ENCODE measurements around the gene VEPH1.

The VEPH1 gene

GRCh38 chr3:157405457-157405856 lies 97.8 kb downstream of the VEPH1 start:
- Histone ChIP-seq H3K9ac (ENCODE audit: low read length) (no peak overlapping the region), H3K27me3 (replicated peaks; ENCODE audit: control insufficient read depth, insufficient read depth, low read length) (no peaks in the 10 kb centered on the region)
- no peak for DNase-seq (ENCODE audit: low read depth)

GRCh38 chr3:157404381-157404780 lies 98.8 kb downstream of the VEPH1 start:
- Histone ChIP-seq H3K9ac (ENCODE audit: low read length) (no peak overlapping the region), H3K9me3 (ENCODE audit: control insufficient read depth, low read length) (no peaks in the 10 kb centered on the region), H3K36me3 (ENCODE audit: control insufficient read depth, insufficient read depth, low read length, severe bottlenecking) (no peaks in the 10 kb centered on the region), H3K27me3 (replicated peaks; ENCODE audit: control insufficient read depth, insufficient read depth, low read length) (no peaks in the 10 kb centered on the region), H3K4me3 (ENCODE audit: low read length) (no peak overlapping the region), H3K4me1 (ENCODE audit: control insufficient read depth, insufficient read depth, low read length) (peaks cover 16% of the 10 kb centered on the region)
- no peak for DNase-seq (ENCODE audit: low read depth)

More at GRCh38 chr3:157405457-157405856, 97.8 kb downstream of the VEPH1 start:
- H3K4me1 ChIP-seq (ENCODE audit: control insufficient read depth, insufficient read depth, low read length) = peaks cover 10% of the 10 kb centered on the region
- no peak overlapping the region for H3K4me3 ChIP-seq (ENCODE audit: low read length)
- H3K36me3 ChIP-seq (ENCODE audit: control insufficient read depth, insufficient read depth, low read length, severe bottlenecking) = no peaks in the 10 kb centered on the region
- H3K9me3 ChIP-seq (ENCODE audit: control insufficient read depth, low read length) = no peaks in the 10 kb centered on the region

- no peak for DNase-seq (ENCODE audit: low read depth)
- Histone ChIP-seq H3K4me3 (ENCODE audit: low read length) (no peak overlapping the region), H3K4me1 (ENCODE audit: control insufficient read depth, insufficient read depth, low read length) (peaks cover 8% of the 10 kb centered on the region), H3K27me3 (replicated peaks; ENCODE audit: control insufficient read depth, insufficient read depth, low read length) (no peaks in the 10 kb centered on the region), H3K36me3 (ENCODE audit: control insufficient read depth, insufficient read depth, low read length, severe bottlenecking) (no peaks in the 10 kb centered on the region), H3K9me3 (ENCODE audit: control insufficient read depth, low read length) (no peaks in the 10 kb centered on the region), H3K9ac (ENCODE audit: low read length) (no peak overlapping the region)
Observed at GRCh38 chr3:157398598-157398997, 104.6 kb downstream of the VEPH1 start.

- no peaks in the 10 kb centered on the region for H3K9me3 ChIP-seq (ENCODE audit: control insufficient read depth, low read length)
- no peak for DNase-seq (ENCODE audit: low read depth)
- H3K4me3 ChIP-seq (ENCODE audit: low read length) = no peak overlapping the region
- H3K27me3 ChIP-seq (replicated peaks; ENCODE audit: control insufficient read depth, insufficient read depth, low read length) = no peaks in the 10 kb centered on the region
- peaks cover 7% of the 10 kb centered on the region for H3K4me1 ChIP-seq (ENCODE audit: control insufficient read depth, insufficient read depth, low read length)
- H3K9ac ChIP-seq (ENCODE audit: low read length) = no peak overlapping the region
- no peaks in the 10 kb centered on the region for H3K36me3 ChIP-seq (ENCODE audit: control insufficient read depth, insufficient read depth, low read length, severe bottlenecking)
Observed at GRCh38 chr3:157394411-157394810, 108.8 kb downstream of the VEPH1 start.

- Histone ChIP-seq H3K9me3 (ENCODE audit: control insufficient read depth, low read length) (no peaks in the 10 kb centered on the region), H3K4me1 (ENCODE audit: control insufficient read depth, insufficient read depth, low read length) (peaks cover 16% of the 10 kb centered on the region), H3K9ac (ENCODE audit: low read length) (no peak overlapping the region), H3K27me3 (replicated peaks; ENCODE audit: control insufficient read depth, insufficient read depth, low read length) (no peaks in the 10 kb centered on the region), H3K4me3 (ENCODE audit: low read length) (no peak overlapping the region), H3K36me3 (ENCODE audit: control insufficient read depth, insufficient read depth, low read length, severe bottlenecking) (no peaks in the 10 kb centered on the region)
- no peak for DNase-seq (ENCODE audit: low read depth)
Observed at GRCh38 chr3:157393113-157393512, 110.1 kb downstream of the VEPH1 start.

GRCh38 chr3:157392104-157392503 lies 111.1 kb downstream of the VEPH1 start:
- DNase-seq (ENCODE audit: low read depth) = no peak
- no peaks in the 10 kb centered on the region for H3K36me3 ChIP-seq (ENCODE audit: control insufficient read depth, insufficient read depth, low read length, severe bottlenecking)
- H3K4me1 ChIP-seq (ENCODE audit: control insufficient read depth, insufficient read depth, low read length) = peaks cover 21% of the 10 kb centered on the region
- H3K9me3 ChIP-seq (ENCODE audit: control insufficient read depth, low read length) = no peaks in the 10 kb centered on the region
- no peak overlapping the region for H3K4me3 ChIP-seq (ENCODE audit: low read length)
- H3K27me3 ChIP-seq (replicated peaks; ENCODE audit: control insufficient read depth, insufficient read depth, low read length) = no peaks in the 10 kb centered on the region
- H3K9ac ChIP-seq (ENCODE audit: low read length) = no peak overlapping the region

- Histone ChIP-seq H3K4me1 (ENCODE audit: control insufficient read depth, insufficient read depth, low read length) (peaks cover 21% of the 10 kb centered on the region), H3K27me3 (replicated peaks; ENCODE audit: control insufficient read depth, insufficient read depth, low read length) (no peaks in the 10 kb centered on the region), H3K9me3 (ENCODE audit: control insufficient read depth, low read length) (no peaks in the 10 kb centered on the region), H3K4me3 (ENCODE audit: low read length) (no peak overlapping the region), H3K9ac (ENCODE audit: low read length) (no peak overlapping the region), H3K36me3 (ENCODE audit: control insufficient read depth, insufficient read depth, low read length, severe bottlenecking) (no peaks in the 10 kb centered on the region)
- DNase-seq (ENCODE audit: low read depth) = no peak
Observed at GRCh38 chr3:157390713-157391515, 112.3 kb downstream of the VEPH1 start.

GRCh38 chr3:157388976-157389375 lies 114.2 kb downstream of the VEPH1 start:
- Histone ChIP-seq H3K9me3 (ENCODE audit: control insufficient read depth, low read length) (no peaks in the 10 kb centered on the region), H3K36me3 (ENCODE audit: control insufficient read depth, insufficient read depth, low read length, severe bottlenecking) (no peaks in the 10 kb centered on the region), H3K4me3 (ENCODE audit: low read length) (no peak overlapping the region), H3K4me1 (ENCODE audit: control insufficient read depth, insufficient read depth, low read length) (peaks cover 32% of the 10 kb centered on the region), H3K27me3 (replicated peaks; ENCODE audit: control insufficient read depth, insufficient read depth, low read length) (no peaks in the 10 kb centered on the region), H3K9ac (ENCODE audit: low read length) (peak overlapping the region; percentile 8)
- DNase-seq (ENCODE audit: low read depth) = peak; percentile 50

GRCh38 chr3:157387708-157388435 lies 115.3 kb downstream of the VEPH1 start:
- Histone ChIP-seq H3K4me1 (ENCODE audit: control insufficient read depth, insufficient read depth, low read length) (peaks cover 32% of the 10 kb centered on the region), H3K4me3 (ENCODE audit: low read length) (no peak overlapping the region), H3K9me3 (ENCODE audit: control insufficient read depth, low read length) (no peaks in the 10 kb centered on the region), H3K36me3 (ENCODE audit: control insufficient read depth, insufficient read depth, low read length, severe bottlenecking) (no peaks in the 10 kb centered on the region), H3K27me3 (replicated peaks; ENCODE audit: control insufficient read depth, insufficient read depth, low read length) (no peaks in the 10 kb centered on the region), H3K9ac (ENCODE audit: low read length) (no peak overlapping the region)
- no peak for DNase-seq (ENCODE audit: low read depth)

GRCh38 chr3:157384491-157384890 lies 118.7 kb downstream of the VEPH1 start:
- Histone ChIP-seq H3K9me3 (ENCODE audit: control insufficient read depth, low read length) (no peaks in the 10 kb centered on the region), H3K9ac (ENCODE audit: low read length) (no peak overlapping the region), H3K4me3 (ENCODE audit: low read length) (peak overlapping the region; percentile 2), H3K4me1 (ENCODE audit: control insufficient read depth, insufficient read depth, low read length) (peaks cover 25% of the 10 kb centered on the region), H3K36me3 (ENCODE audit: control insufficient read depth, insufficient read depth, low read length, severe bottlenecking) (no peaks in the 10 kb centered on the region), H3K27me3 (replicated peaks; ENCODE audit: control insufficient read depth, insufficient read depth, low read length) (no peaks in the 10 kb centered on the region)
- DNase-seq (ENCODE audit: low read depth) = no peak

- Histone ChIP-seq H3K9ac (ENCODE audit: low read length) (no peak overlapping the region), H3K9me3 (ENCODE audit: control insufficient read depth, low read length) (no peaks in the 10 kb centered on the region), H3K36me3 (ENCODE audit: control insufficient read depth, insufficient read depth, low read length, severe bottlenecking) (no peaks in the 10 kb centered on the region), H3K4me1 (ENCODE audit: control insufficient read depth, insufficient read depth, low read length) (peaks cover 20% of the 10 kb centered on the region), H3K4me3 (ENCODE audit: low read length) (peak overlapping the region; percentile 2), H3K27me3 (replicated peaks; ENCODE audit: control insufficient read depth, insufficient read depth, low read length) (no peaks in the 10 kb centered on the region)
- no peak for DNase-seq (ENCODE audit: low read depth)
Observed at GRCh38 chr3:157384031-157384430, 119.2 kb downstream of the VEPH1 start.

Measured in adipocyte (in vitro differentiated cells).